ENCODE data around the gene RTKN2.

The RTKN2 gene

GRCh38 chr10:62266611-62267010 lies 2.0 kb downstream of the RTKN2 start:
- TF ChIP-seq CTCF (IDR thresholded peaks at IDR 0.05) = no peak

- TF ChIP-seq CTCF (IDR thresholded peaks at IDR 0.05) = no peak
Observed at GRCh38 chr10:62266147-62266546, 2.5 kb downstream of the RTKN2 start.

GRCh38 chr10:62264702-62265436 lies 3.8 kb downstream of the RTKN2 start:
- peak; percentile 72 for TF ChIP-seq CTCF (IDR thresholded peaks at IDR 0.05)

- TF ChIP-seq CTCF (IDR thresholded peaks at IDR 0.05) = no peak
Observed at GRCh38 chr10:62264126-62264525, 4.5 kb downstream of the RTKN2 start.

- TF ChIP-seq CTCF (IDR thresholded peaks at IDR 0.05) = no peak
Observed at GRCh38 chr10:62261666-62262065, 7.0 kb downstream of the RTKN2 start.

- no peak for TF ChIP-seq CTCF (IDR thresholded peaks at IDR 0.05)
Observed at GRCh38 chr10:62259998-62260397, 8.6 kb downstream of the RTKN2 start.

- no peak for TF ChIP-seq CTCF (IDR thresholded peaks at IDR 0.05)
Observed at GRCh38 chr10:62259456-62259855, 9.2 kb downstream of the RTKN2 start.

GRCh38 chr10:62258926-62259325 lies 9.7 kb downstream of the RTKN2 start:
- no peak for TF ChIP-seq CTCF (IDR thresholded peaks at IDR 0.05)
